Neural cell (in vitro differentiated cells): ENCODE data around the gene TNFRSF4. TPM values are rescaled to one million over a fixed set of nuclear protein-coding genes. Genes with fewer than 3 reads are reported as not detected.

Experiments used
- H2AFZ ChIP-seq: fragments of 200-600, 300-800 bp; sonication (generic), shearing (Covaris generic); 2 replicates; pipeline ENCODE4 v1.6.0; 2014; ENCODE audit warnings: low read depth, mild to moderate bottlenecking, antibody characterized with exemption, low read length, moderate library complexity
- H3F3A ChIP-seq: fragments of 200-600 bp; shearing (Covaris generic); 2 replicates; pipeline ENCODE4 v1.6.1; 2016; ENCODE audit warnings: mild to moderate bottlenecking, moderate library complexity, mixed read lengths, antibody characterized with exemption, low read length; ENCODE audit not compliant: insufficient read depth, poor library complexity, severe bottlenecking
- H3K27ac ChIP-seq: fragments of 200-600, 300-800 bp; sonication (generic), shearing (Covaris generic); 2 replicates; pipeline ENCODE4 v1.5.1; 2014; ENCODE audit warnings: mild to moderate bottlenecking, low read length, moderate library complexity
- H3K27me3 ChIP-seq: fragments of 300-800, 200-600 bp; sonication (generic), shearing (Covaris generic); 2 replicates; pipeline ENCODE4 v1.6.0; 2014; ENCODE audit warnings: mild to moderate bottlenecking, low read depth, low read length, moderate library complexity; ENCODE audit not compliant: insufficient read depth
- H3K36me3 ChIP-seq: fragments of 300-800, 200-600 bp; sonication (generic), shearing (Covaris generic); 2 replicates; pipeline ENCODE4 v1.5.1; 2014; ENCODE audit warnings: mild to moderate bottlenecking, antibody characterized with exemption, low read length, moderate library complexity; ENCODE audit not compliant: insufficient read depth
- H3K4me2 ChIP-seq: fragments of 300-800, 200-600 bp; sonication (generic), shearing (Covaris generic); 2 replicates; pipeline ENCODE4 v1.6.0; 2014; ENCODE audit warnings: mild to moderate bottlenecking, low read length
- H3K4me3 ChIP-seq: fragments of 300-800, 200-600 bp; sonication (generic), shearing (Covaris generic); 2 replicates; pipeline ENCODE4 v1.5.1; 2014; ENCODE audit warnings: mild to moderate bottlenecking, low read length, moderate library complexity
- H3K79me2 ChIP-seq: fragments of 200-600 bp; shearing (Covaris generic); replicated peaks from 2 replicates; pipeline ENCODE4 v1.6.0; 2014; ENCODE audit warnings: mild to moderate bottlenecking, low read length, moderate library complexity; ENCODE audit not compliant: insufficient read depth
- H3K9ac ChIP-seq: fragments of 300-800, 200-600 bp; sonication (generic), shearing (Covaris generic); 2 replicates; pipeline ENCODE4 v1.6.1; 2016; ENCODE audit warnings: mild to moderate bottlenecking, low read length, mixed read lengths
- H3K9me2 ChIP-seq: fragments of 200-600 bp; shearing (Covaris generic); 2 replicates; pipeline ENCODE4 v1.6.1; 2016; ENCODE audit warnings: mild to moderate bottlenecking, low read length, mixed read lengths; ENCODE audit not compliant: insufficient read depth
- H3K9me3 ChIP-seq: fragments of 200-600, 300-800 bp; sonication (generic), shearing (Covaris generic); 2 replicates; pipeline ENCODE4 v1.6.1; 2016; ENCODE audit warnings: mild to moderate bottlenecking, mixed run types, low read length, moderate library complexity, mixed read lengths
- H4K20me1 ChIP-seq: fragments of 200-600 bp; shearing (Covaris generic); 2 replicates; pipeline ENCODE4 v1.6.1; 2016; ENCODE audit warnings: mild to moderate bottlenecking, mixed run types; ENCODE audit not compliant: insufficient read depth
- CTCF ChIP-seq: fragments of 450-650 bp; IDR thresholded peaks from 2 replicates; pipeline ENCODE4 v1.5.1; 2014; ENCODE audit warnings: antibody characterized with exemption, mild to moderate bottlenecking, moderate library complexity; ENCODE audit not compliant: poor library complexity, severe bottlenecking
- EP300 ChIP-seq: fragments of 450-650 bp; conservative IDR thresholded peaks from 2 replicates; pipeline ENCODE4 v1.6.1; 2014; ENCODE audit warnings: antibody characterized with exemption, mild to moderate bottlenecking, moderate library complexity; ENCODE audit not compliant: poor library complexity, severe bottlenecking
- EZH2 ChIP-seq: fragments of 200-600, 300-800 bp; shearing (Covaris generic), sonication (generic); IDR thresholded peaks from 2 replicates; pipeline ENCODE4 v1.6.1; 2014; ENCODE audit warnings: antibody characterized with exemption, low read length, borderline replicate concordance, mild to moderate bottlenecking; ENCODE audit not compliant: insufficient read depth, poor library complexity, severe bottlenecking
- MXI1 ChIP-seq: fragments of 450-650 bp; conservative IDR thresholded peaks from 2 replicates; pipeline ENCODE4 v1.6.1; 2014; ENCODE audit warnings: antibody characterized with exemption, mild to moderate bottlenecking; ENCODE audit not compliant: poor library complexity, severe bottlenecking
- POLR2AphosphoS5 ChIP-seq: IDR thresholded peaks from 2 replicates; pipeline ENCODE4 v1.6.1; 2012
- RAD21 ChIP-seq: fragments of 450-650 bp; conservative IDR thresholded peaks from 2 replicates; pipeline ENCODE4 v1.6.1; 2014; ENCODE audit warnings: antibody characterized with exemption, mild to moderate bottlenecking, moderate library complexity
- REST ChIP-seq: IDR thresholded peaks from 2 replicates; pipeline ENCODE4 v1.6.1; 2012; ENCODE audit warnings: borderline replicate concordance
- SMC3 ChIP-seq: fragments of 450-650 bp; conservative IDR thresholded peaks from 2 replicates; pipeline ENCODE4 v1.6.1; 2014; ENCODE audit warnings: antibody characterized with exemption, mild to moderate bottlenecking, moderate library complexity; ENCODE audit not compliant: poor library complexity
- TAF1 ChIP-seq: IDR thresholded peaks from 2 replicates; pipeline ENCODE4 v1.6.1; 2012; ENCODE audit warnings: low read depth
- polyA plus RNA-seq: library from polyadenylated mRNA; depleted of rRNA; stranded (reverse); fragments of >200 nt; gene quantifications from 2 replicates; pipeline ENCODE4 v1.2.3, GENCODE V29; 2014

TNFRSF4 gene
- polyA plus RNA-seq, 1 donor from 2014 or later: not detected

GRCh38 chr1:1211541-1212441, 2.2 kb downstream of the TNFRSF4 start:
- Histone ChIP-seq H3F3A (no peaks in the 10 kb centered on the region), H3K4me3 (no peak overlapping the region), H3K4me2 (no peak overlapping the region), H3K79me2 (no peaks in the 10 kb centered on the region), H3K36me3 (no peaks in the 10 kb centered on the region), H3K27me3 (peaks cover 7% of the 10 kb centered on the region), H3K9ac (no peak overlapping the region), H3K27ac (no peak overlapping the region), H3K9me3 (no peaks in the 10 kb centered on the region), H4K20me1 (no peaks in the 10 kb centered on the region), H2AFZ (no peak overlapping the region), H3K9me2 (no peaks in the 10 kb centered on the region)
- TF ChIP-seq POLR2AphosphoS5 (no peak), REST (no peak), TAF1 (no peak), SMC3 (no peak), MXI1 (no peak), CTCF (no peak), EP300 (no peak), RAD21 (no peak), EZH2 (no peak)

GRCh38 chr1:1210726-1211540, 3.0 kb downstream of the TNFRSF4 start:
- Histone ChIP-seq H3K9ac (no peak overlapping the region), H3K9me3 (no peaks in the 10 kb centered on the region), H3K36me3 (no peaks in the 10 kb centered on the region), H3K79me2 (no peaks in the 10 kb centered on the region), H2AFZ (no peak overlapping the region), H3K27ac (no peak overlapping the region), H3K4me3 (no peak overlapping the region), H3K9me2 (no peaks in the 10 kb centered on the region), H3F3A (no peaks in the 10 kb centered on the region), H3K27me3 (peaks cover 16% of the 10 kb centered on the region), H3K4me2 (no peak overlapping the region), H4K20me1 (no peaks in the 10 kb centered on the region)
- no peak for TF ChIP-seq TAF1
- no peak for TF ChIP-seq MXI1
- TF ChIP-seq EZH2: no peak
- TF ChIP-seq RAD21: no peak
- TF ChIP-seq REST: no peak
- TF ChIP-seq SMC3: no peak
- no peak for TF ChIP-seq POLR2AphosphoS5
- no peak for TF ChIP-seq CTCF
- TF ChIP-seq EP300: no peak
